GM10248 (cell line): Measurements from ENCODE around the gene THSD7A.

Experiments
- CTCF ChIA-PET: fragments of 300-600 bp; sonication (Branson Sonifier 250); formaldehyde crosslinking; extraction: SDS; loops from one replicate; lab custom pipeline; 2021; ENCODE audit warnings: antibody characterized with exemption; lab: Yijun Ruan, JAX
- POLR2A ChIA-PET: fragments of 350-650 bp; sonication (Branson Sonifier 250); formaldehyde crosslinking; extraction: SDS; loops from one replicate; lab custom pipeline; 2020; ENCODE audit warnings: antibody characterized with exemption; lab: Yijun Ruan, JAX
- DNase-seq: peaks from one replicate; pipeline ENCODE4 v3.0.0; 2012; ENCODE audit errors: extremely low spot score
- TF ChIP-seq, protein P1 (sequence below): IDR thresholded peaks from 2 replicates; pipeline ENCODE4 v1.5.1; 2012; ENCODE audit warnings: mild to moderate bottlenecking, low read depth; ENCODE audit errors: extremely low read depth, missing control alignments, control extremely low read depth

Gene THSD7A

DNA sequence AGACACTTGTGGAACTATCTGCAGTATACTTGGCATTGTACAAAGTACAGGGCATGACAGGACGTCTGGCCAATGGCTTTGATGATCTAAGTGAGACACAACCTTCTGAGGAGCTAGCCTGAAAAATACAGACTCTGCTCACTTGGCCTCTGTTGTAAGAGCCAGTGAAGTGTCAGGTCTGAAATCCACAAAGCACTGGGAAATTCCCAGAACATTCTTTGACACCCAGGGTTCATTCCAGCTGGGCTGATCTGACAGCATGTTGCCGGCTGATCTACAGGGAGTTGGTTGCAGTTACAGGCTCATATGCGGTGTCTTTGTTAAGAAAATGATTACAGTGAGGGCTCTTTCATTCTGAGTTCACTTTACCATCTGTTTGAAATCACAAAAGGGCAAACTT is 503.7 kb downstream of the THSD7A start:
- TF ChIP-seq, protein P1, sequence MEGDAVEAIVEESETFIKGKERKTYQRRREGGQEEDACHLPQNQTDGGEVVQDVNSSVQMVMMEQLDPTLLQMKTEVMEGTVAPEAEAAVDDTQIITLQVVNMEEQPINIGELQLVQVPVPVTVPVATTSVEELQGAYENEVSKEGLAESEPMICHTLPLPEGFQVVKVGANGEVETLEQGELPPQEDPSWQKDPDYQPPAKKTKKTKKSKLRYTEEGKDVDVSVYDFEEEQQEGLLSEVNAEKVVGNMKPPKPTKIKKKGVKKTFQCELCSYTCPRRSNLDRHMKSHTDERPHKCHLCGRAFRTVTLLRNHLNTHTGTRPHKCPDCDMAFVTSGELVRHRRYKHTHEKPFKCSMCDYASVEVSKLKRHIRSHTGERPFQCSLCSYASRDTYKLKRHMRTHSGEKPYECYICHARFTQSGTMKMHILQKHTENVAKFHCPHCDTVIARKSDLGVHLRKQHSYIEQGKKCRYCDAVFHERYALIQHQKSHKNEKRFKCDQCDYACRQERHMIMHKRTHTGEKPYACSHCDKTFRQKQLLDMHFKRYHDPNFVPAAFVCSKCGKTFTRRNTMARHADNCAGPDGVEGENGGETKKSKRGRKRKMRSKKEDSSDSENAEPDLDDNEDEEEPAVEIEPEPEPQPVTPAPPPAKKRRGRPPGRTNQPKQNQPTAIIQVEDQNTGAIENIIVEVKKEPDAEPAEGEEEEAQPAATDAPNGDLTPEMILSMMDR: no peak
- no peak for DNase-seq
- ChIA-PET POLR2A (no interaction called here), CTCF (interaction anchor here (1.2 kb wide), 1 partner anchor 8 kb away, joined by 3 read pairs; no protein-coding TSS in a partner anchor)

DNA sequence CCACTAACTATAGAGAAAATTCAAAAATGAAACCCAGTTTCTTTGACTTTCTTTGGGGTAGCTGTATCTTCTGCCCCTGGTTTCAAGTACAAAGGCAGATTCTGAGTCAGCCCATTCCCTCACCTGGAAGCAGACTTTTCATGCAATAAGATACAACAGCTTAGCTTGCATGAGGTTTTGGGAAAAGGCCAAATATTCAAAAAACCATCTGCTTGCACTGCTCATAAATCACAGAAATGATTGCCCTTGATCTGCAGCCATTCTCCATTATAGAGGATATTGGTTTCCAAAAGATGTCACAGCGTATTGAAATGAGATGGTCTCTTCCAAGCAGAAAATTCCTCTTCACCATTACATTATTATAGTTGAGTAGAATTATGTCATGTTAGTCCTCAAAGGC is 504.4 kb downstream of the THSD7A start:
- CTCF ChIA-PET: no interaction called here
- POLR2A ChIA-PET: no interaction called here
- TF ChIP-seq, protein P1: no peak
- DNase-seq: no peak
